Measurements from ENCODE around the gene PRKD2. TPM values are rescaled to one million over a fixed set of nuclear protein-coding genes. Genes with fewer than 3 reads are reported as not detected.

Gene PRKD2
- total RNA-seq, 4 donors from 2014 or later = 52.6 to 120 (median 66.7) TPM

- no peak overlapping the region for H3K4me3 ChIP-seq (ENCODE audit: low read depth, poor library complexity, severe bottlenecking)
- no peak for TF ChIP-seq CTCF (IDR thresholded peaks at IDR 0.05)
- TF ChIP-seq POLR2A (IDR thresholded peaks at IDR 0.05) = no peak
- 82 to 85% methylated on average over 11 to 12 of the region's 14 CpGs for WGBS, 2 donors
- intact Hi-C loops (cut with DNase I; ENCODE audit: low total_unique reads) = no loop called here
- no peak for DNase-seq (ENCODE audit: low spot score in 2 of 2)
These were observed 11.3 kb upstream of the PRKD2 start for GRCh38 chr19:46728208-46728607.

- WGBS, 2 donors = 81 to 84% methylated on average over 11 of the region's 11 CpGs
- no peak for DNase-seq (ENCODE audit: low spot score in 2 of 2)
- TF ChIP-seq POLR2A (IDR thresholded peaks at IDR 0.05) (no peak), CTCF (IDR thresholded peaks at IDR 0.05) (no peak)
- H3K4me3 ChIP-seq (ENCODE audit: low read depth, poor library complexity, severe bottlenecking) = no peak overlapping the region
- intact Hi-C loops (cut with DNase I; ENCODE audit: low total_unique reads) = no loop called here
These were observed 10.8 kb upstream of the PRKD2 start for GRCh38 chr19:46727757-46728156.

GRCh38 chr19:46726971-46727501, 10.1 kb upstream of the PRKD2 start:
- H3K4me3 ChIP-seq (ENCODE audit: low read depth, poor library complexity, severe bottlenecking) = no peak overlapping the region
- no peak for DNase-seq (ENCODE audit: low spot score in 2 of 2)
- intact Hi-C loops (cut with DNase I; ENCODE audit: low total_unique reads) = no loop called here
- WGBS, 2 donors = 72 to 73% methylated on average over 14 of the region's 14 CpGs
- TF ChIP-seq POLR2A (IDR thresholded peaks at IDR 0.05) = no peak
- no peak for TF ChIP-seq CTCF (IDR thresholded peaks at IDR 0.05)

DNA sequence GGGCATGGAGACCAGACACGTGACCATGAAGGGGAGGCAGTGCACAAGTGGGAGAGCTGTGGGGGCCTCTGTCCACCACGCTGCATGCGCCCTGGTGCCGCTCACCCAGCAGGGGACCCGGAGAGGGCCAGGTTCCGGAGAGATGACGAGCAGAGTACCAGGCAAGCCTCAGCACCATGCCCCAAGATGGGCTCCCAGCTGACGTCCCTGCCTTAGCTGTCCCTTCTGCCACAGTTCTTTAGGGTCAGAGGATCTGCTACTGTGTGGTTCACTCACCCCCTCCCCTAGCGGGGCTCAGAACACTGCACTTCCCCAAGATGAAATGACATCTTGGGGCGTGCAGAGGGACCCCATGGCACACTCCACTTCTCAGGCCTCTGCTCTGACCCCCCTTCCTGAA, 9.6 kb upstream of the PRKD2 start:
- 81 to 91% methylated on average over 10 of the region's 10 CpGs for WGBS, 2 donors
- TF ChIP-seq POLR2A (IDR thresholded peaks at IDR 0.05) (no peak), CTCF (IDR thresholded peaks at IDR 0.05) (no peak)
- no peak for DNase-seq (ENCODE audit: low spot score in 2 of 2)
- no peak overlapping the region for H3K4me3 ChIP-seq (ENCODE audit: low read depth, poor library complexity, severe bottlenecking)
- intact Hi-C loops (cut with DNase I; ENCODE audit: low total_unique reads) = no loop called here

DNA sequence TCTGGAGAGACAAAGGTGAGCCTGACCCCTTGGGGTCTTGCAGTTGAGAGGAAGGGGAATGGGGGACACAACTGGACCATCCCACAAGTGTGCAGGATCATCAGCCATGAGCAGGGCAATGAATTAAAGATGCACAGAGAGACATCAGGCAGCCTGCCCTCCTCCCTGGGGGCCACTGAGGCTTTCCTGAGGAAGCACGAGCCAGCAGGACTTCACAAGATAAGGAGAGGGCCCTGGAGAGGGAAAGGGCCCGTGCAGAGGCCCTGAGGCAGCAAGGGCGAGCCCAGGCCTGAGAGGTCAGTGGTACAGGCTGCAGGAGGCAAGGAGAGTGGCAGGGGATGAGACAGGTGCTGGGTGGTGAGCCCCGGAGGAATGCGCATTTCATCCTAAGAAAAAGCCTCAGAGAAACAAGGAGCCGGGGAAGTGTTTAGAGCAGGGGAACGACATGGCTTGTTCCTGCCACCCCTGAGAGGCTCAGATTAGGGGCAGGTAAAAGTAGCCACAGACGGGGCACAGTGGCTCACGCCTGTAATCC, 9.0 kb upstream of the PRKD2 start:
- intact Hi-C loops (cut with DNase I; ENCODE audit: low total_unique reads) = no loop called here
- no peak for TF ChIP-seq CTCF (IDR thresholded peaks at IDR 0.05)
- TF ChIP-seq POLR2A (IDR thresholded peaks at IDR 0.05) = no peak
- no peak overlapping the region for H3K4me3 ChIP-seq (ENCODE audit: low read depth, poor library complexity, severe bottlenecking)
- DNase-seq (ENCODE audit: low spot score in 2 of 2) = no peak
- WGBS, 2 donors = 77 to 82% methylated on average over 9 of the region's 9 CpGs
